GM10847 (cell line): ENCODE measurements around the gene CEP68.
A peak's percentile ranks its signal among the peaks of the same experiment; 100 is the strongest.

Experiments
- POLR2A ChIP-seq: IDR thresholded peaks from 2 replicates; pipeline ENCODE4 v1.6.1; 2011; ENCODE audit not compliant: insufficient read length; ENCODE audit errors: extremely low read depth

The CEP68 gene

DNA sequence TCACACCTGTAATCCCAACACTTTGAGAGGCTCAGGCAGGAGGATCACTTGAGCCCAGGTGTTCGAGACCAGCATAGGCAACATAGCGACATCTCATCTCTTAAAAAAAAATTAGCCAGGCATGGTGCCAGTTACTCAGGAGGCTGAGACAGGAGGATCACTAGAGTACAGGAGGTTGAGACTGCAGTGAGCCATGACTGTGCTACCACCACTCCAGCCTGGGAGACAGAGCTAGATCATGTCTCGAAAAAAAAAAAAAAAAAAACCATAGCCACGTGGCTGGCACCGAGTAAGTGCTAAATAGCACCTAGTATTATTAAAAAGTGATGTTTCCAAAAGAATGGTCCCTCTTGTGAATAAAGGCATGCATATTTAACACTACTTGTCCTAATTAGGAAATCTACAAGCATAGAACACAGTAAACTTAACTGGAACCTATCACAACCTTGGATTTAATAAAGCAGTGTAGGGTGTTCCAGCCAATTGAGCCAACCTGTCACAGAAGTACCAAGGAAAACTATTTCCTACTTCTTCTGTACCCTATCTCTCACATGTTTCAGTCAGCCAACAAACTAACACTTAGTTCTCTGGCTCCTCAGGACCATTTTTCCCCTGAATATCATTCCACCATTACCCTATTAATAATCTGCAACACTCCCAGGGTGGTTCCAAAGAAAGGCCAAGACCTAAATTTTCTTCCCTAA, 64.9 kb downstream of the CEP68 start:
- TF ChIP-seq POLR2A, result no peak

DNA sequence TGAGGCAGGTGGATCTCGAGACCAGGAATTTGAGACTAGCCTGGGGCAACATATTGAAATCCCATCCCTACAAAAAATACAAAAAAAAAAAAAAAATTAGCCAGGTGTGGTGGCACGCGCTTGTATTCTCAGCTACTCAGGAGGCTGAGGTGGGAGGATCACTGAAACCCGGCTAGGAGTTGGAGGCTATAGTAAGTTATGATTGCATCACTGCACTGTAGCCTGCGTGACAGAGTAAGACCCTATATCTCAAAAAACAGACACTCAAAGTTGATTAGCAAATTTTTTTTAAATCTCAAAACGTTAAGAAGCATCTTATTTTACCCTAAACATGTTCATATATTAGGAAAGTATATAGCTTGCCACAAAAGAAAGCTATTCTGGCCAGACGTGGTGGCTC, 66.1 kb downstream of the CEP68 start:
- no peak for TF ChIP-seq POLR2A

DNA sequence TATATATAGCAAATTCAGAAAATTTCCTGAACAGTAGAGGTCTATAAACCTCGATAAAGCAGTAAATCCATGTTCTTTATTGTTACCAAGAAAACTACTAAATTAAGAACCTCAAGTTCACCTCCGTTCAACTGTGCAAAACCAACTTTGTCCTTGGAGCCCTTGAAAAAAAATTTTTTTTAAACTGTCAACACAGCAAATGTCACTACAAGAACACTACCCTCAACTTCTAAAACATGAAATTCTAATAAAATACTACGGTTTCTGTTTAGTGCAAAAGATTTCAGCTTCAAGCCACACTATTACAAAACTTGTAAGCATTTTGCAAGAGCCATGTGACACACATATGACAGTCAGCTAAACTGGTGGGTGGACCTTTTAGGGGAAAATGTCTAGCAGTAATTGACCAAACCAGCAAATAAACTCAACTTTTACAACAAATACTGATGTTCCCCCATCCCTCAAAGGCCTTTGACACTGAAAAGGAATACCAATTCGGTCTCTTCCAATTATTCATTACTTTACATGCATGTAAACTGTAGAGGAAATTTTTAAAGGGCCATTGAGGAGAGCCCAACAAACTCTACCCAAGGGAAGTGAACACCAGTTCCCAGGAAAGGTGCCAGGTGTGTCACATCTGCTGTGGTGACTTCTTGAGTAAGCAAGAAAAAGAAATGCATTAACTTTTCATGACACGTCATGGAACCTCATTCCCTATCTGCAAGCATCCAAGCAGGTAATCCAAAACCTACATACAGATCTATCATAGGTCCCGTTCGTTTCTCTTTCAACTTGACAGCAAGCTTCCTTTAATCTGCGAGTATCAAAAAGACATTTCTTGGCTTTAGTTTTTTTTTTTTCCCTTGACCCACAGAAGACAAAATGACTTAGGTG, 72.3 kb downstream of the CEP68 start:
- TF ChIP-seq POLR2A, result no peak

DNA sequence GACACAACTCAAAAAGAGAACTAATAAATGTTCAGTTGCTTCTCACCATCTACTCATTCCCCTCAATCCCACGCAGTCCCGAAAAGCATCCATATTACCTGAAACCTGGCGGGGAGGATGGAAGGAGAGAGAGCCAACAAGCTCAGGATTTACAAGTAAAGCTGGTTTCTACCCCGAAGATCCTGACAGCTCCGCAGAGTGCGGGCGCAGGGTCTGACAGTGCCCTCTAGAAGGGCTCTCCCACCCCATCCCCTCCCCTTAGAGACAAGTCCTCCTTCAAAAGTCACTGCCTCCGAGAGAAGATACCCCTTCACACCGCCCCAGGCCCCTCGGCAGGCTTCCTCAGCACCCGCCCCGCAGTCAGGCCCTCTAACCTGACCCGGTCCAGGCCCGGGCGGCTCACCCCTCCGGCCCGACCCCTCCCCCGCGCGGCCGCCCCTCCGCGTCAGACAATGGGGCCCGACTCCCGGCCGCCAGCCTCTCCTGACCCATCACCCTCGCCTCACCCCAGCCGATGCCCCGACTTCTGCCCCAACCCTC, 73.1 kb downstream of the CEP68 start:
- TF ChIP-seq POLR2A, result no peak

DNA sequence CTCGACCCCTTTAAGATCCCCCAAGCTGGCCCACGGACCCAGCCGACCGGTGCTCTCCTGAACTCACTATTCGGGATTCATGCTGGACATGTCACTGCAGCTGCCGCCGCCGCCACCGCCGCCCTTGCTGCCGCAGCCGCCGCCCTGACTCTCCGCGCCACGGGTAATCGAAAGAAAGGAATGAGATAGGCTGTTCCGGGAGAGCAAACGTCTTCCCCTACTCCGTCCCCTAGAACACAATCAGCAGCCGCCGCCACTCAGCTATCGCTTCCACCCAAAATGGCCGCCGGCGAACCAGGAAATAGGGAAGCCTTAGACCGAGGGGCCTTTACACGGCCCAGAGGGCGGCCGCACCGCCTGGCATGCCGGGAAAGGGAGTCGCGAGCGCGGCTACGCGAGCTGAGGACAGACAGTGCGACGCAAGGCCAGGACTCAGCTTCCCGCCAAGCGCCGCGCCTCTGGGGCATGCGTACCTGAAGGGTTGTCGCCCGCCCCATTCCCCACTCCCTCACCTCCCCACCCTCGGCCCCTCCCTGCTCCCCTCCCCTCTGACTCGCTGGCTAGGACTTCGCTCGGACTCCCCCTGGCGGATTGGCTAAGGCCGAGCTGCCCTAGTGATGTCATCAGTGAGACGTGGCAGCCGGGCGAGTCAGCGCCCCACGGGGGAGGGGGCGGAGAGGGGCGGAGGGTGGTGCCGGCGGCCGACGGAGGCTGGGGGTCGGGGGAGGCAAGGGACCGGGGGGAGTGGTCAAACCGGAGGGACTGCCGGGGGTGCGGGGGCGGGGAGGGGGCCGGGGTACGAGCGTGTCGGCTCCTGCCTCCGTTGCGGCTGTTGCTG, 73.8 kb downstream of the CEP68 start, which contains the start of gene RAB1A:
Gene RAB1A (minus strand): TSS at position 281 of the 838 bp plus-strand sequence. CDS start 191 bp downstream, at position 90.
- TF ChIP-seq POLR2A, result peak; percentile 61

DNA sequence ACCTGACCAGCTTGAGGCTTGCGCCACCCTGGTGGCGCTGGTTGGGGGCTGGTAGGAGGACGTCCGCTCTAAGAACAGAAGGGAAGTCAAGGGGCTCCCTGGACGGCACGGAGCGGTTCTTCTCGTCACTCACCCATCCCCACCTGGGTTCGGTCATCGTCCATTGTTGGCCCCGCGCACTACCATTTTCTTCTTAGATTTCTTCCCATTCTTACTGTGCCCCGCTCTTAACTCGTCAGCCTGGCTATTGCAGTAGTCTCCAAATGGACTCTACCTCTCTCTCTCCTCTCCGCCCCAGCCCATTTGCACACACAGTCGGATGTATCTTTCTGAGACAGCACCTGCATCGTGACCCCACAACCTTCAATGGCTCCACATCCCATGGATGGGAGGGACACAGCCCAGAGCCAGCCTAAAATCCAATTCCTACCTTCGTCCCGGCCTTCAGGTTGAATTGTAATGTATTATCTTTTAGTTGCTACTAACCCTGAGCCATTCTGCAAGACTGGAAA, 74.5 kb downstream of the CEP68 start:
- TF ChIP-seq POLR2A, result no peak

DNA sequence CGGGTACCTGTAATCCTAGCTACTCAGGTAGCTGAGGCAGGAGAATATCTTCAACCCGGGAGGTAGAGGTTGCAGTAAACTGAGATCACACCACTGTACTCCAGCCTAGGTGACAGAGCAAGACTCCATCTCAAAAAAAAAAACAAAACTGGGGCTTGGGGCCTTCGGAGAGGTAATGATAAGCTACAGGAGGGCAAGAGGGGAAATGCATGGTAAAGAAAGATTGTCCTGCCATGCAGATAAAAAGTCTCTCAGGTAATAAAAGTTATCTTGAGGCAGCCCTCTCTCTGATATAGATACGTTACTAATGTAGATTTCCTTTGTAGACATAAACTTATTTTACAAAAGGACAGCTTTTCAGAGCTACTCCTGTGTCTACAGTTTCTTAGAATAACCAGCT, 77.4 kb downstream of the CEP68 start:
- TF ChIP-seq POLR2A, result no peak

DNA sequence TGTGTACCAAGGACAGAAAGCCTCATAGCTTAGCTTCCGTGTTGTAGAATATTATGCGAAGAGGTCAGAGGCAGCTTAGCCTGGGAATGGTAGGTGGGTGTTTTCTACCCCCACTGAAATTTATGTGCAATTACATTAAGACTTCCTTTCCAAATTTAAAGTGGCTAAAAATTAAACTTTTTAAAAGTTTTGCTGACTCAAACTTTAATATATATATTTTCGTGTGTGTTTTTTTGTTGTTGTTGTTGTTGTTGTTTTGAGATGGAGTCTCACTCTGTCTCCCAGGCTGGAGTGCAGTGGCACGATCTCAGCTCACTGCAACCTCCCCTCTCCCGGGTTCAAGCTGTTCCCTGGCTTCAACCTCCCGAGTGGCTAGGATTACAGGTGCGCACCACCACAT, 77.9 kb downstream of the CEP68 start:
- TF ChIP-seq POLR2A, result no peak

DNA sequence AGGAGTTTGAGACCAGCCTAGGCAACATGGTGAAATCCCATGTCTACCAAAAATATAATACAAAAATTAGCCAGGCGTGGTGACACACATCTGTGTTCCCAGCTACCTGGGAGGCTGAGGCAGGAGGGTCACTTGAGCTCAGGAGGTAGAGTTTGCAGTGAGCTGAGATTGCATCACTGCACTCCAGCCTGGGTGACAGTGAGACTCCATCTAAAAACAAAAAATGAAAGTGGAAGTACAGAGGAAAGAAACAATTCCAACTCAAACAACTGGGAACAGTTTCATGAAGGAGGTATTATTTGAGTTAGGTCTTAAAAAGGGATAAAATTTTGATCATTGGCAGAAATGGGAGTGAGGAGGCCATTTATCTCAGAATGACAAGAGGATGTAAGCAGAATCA, 80.0 kb downstream of the CEP68 start:
- TF ChIP-seq POLR2A, result no peak
